AG08395 (cell line): ENCODE measurements around the gene TXNDC2.
"Not testable (repeated sequence)": the region's sequence is repeated elsewhere in the genome, so short reads cannot be mapped to it uniquely, and the experiment has no call there.

ENCODE experiments used
- DNase-seq: peaks from one replicate; pipeline ENCODE4 v3.0.0; 2012; ENCODE audit warnings: mixed read lengths, low spot score

TXNDC2 gene

DNA sequence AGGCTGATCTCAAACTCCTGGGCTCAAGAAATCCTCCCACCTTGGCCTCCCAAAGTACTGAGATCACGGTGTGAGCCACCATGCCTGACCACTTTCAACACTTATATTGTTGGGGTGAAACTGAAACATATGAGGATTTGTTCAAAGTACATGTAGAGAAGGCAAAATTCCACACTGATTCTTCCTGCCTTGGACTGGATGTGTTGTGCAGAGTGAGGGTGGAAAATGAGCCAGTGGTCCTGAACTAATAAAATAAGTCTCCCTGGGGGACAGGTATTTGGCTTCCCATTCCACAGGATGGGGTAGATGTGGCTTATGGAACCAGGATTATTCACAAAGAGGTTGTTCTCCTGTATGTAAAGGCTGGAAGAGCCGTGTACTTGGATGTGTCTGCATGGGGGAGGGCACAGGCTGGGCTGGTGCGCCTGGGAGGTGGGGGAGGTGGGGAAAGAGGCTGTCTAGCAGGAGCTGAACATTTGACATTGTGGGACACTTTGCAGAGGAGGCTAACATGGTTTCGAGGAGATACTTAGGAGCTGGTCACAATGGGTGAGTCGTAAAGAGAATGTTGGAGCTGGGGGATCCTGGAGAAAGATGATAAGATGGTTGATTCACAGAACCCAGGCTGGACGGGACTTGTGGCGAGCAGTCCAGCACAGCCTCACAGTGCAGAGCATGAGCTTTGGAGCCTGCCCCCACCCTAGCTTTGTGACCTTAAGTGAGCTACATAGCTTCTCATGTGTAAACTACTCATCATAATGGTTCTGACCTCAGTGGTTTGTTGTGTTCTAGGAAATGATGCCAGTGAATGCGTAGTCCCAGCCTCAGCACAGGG is at the start of gene TXNDC2:
Gene TXNDC2 (plus strand): TSS at position 804 of the 835 bp plus-strand sequence. CDS start 708 bp downstream, outside the sequence.
- DNase-seq: no peak

DNA sequence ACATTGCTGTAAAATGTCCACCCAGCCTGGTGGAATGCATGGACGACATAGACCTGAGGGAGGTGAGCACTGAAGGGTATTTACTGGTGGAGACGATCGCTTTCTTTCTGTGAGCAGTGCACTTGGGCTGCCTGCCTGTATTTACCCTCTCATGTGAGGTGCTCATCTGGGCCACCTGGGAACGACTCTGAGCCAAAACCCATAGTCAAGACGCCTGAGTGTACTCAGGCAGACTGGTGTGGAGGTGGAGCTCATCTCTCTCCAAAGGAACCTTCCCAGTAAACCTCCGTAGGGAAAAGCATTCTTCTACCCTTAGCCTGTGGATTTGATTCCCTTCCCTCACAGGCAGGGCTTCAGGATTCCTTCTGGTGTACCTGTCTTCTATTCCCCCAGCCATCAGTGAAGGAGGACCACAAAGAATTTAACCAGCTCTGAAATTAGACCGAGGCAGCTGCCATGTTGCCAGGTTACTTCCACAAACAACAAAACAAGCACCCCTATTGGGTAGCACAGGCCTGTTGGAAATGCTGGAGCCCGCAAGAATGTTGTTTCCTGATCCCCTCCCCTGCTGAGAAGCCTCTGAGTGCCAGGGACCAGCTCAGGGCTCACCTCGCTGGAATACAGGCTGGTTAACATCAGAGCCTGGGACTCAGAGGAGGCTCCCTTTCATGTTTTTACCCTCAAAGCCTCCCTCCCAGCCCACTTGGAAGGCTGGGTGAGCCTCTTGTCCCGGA is 47.5 kb upstream of the TXNDC2 start:
- DNase-seq: peak; percentile 73

DNA sequence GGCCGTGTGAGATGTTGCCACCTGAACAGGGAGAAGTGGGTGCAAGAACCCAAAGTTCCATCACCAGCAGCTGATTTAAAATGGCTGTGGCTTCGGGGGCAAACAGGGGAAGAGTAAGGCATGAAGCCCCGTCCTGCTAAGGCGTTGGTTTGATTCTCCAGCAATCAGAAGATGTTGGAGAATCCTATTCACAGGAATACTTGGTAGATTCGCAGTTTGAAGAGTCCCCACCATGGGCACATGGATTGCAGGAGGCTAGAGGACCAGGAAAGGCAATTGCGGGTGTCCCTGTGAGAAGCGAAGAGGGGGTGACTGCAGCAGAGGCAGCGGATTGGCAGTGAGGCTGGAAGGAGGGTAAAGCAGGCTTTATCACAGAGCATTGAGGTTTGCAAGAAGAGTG is 46.6 kb upstream of the TXNDC2 start:
- no peak for DNase-seq

DNA sequence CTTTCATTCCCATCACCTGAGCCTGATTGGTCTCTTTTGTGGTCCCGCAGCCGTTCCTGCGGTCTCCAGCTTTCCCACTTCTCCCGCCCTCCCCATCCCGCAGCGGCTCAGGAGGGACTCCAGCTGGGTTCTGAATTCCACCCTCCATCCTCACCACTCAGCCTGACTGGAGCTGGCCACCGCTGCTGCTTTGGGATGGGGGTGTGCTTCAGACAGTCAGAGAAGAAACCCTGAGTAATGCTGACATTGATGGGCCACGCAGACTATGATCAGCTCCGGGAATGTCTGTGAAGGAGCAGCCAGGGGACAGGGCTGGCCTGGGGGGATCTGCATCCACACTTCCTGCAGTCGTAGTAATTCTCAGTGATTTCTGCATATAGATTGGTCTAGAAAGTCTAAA is 45.9 kb upstream of the TXNDC2 start:
- no peak for DNase-seq

DNA sequence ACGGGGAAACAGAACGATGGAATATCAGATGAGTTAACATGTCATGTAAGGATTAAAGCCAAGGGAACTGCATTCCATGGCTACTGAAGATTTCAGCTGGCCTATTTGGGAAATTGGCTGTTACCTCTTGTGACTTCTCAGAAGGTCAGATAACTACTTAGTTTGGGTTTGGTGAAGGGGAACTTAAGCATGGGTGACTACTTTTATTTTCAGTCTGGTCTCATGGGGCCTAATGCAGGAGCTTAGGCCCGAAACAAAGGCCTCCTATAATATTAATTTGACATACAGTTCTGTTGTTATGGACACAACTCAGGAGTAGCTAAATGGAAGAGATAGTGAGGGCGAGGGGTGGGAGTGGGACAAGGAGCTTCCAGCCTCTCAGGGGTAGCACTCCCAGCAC is 44.0 kb upstream of the TXNDC2 start:
- DNase-seq: no peak

DNA sequence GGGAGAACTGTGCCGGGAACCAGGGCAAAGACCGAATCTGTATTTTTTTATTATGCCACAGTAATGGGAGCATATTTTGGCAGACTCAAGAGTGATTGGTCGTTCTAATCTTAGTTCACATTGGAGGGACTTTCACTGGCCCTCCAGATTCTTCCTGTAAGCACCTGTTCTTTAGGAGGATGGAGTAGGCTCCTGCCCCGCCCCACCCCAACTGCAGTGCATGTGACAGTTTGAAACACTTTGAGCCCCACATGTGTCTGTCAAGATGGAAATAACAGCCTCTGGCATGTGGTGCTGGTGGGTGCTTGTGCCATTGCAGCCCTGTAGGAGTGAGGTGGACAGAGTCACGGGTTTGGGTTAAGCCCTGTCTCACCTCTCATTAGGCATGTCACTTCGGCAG is 43.3 kb upstream of the TXNDC2 start:
- DNase-seq: no peak

DNA sequence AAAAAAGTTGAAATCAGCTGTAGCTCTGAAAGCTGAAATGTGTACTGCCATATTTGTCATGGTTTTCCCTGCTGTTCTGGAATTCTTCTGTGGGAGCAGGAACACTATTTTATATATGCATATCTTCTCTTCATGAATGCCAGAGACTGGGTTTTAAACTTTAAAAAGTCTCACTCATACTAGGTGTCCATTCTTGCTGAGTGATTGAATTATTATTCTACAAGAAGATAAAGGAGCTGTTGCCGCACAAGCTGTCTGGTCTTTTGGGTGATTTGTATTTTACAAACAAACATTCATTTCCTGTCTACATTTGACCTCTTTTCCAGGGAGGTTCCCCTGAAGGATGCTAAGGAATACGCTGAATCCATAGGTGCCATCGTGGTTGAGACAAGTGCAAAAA is 40.5 kb upstream of the TXNDC2 start:
- DNase-seq: no peak

DNA sequence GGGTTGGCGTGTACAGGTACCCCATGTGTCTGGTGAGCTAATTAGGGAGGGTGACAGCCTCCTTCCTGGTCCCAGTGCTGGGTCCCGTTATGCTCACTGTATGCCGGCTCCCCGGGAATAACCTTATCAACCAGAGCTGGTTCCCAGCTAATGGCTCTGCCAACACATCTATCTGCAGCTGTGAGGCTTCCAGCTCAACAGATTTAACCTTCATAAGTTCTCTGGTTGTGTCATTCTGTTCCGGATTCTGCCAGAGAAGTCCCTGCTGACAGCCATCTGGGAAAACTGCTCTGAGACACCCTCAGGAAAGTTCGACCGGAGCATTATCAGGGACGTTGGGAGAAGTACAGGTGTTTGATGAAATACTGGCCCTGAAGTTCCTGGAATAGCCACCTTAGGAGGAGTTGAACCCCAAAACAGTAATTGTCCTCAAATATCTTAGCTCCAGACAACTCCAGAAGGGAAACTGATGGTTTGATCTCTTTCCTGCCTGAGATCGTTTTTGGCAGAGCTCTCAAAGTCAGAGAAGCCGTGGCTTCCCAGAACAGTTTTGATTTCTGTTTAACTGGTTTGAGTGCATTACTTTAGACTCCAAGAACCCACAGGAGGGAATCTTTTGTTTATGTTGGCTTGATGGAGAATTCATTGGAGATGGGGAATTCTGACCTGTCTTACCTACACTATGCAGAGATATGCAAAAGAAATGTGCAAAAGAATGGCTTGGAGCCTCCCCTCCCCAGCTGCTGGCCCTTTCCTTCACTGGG is 39.4 kb upstream of the TXNDC2 start:
- DNase-seq: no peak

DNA sequence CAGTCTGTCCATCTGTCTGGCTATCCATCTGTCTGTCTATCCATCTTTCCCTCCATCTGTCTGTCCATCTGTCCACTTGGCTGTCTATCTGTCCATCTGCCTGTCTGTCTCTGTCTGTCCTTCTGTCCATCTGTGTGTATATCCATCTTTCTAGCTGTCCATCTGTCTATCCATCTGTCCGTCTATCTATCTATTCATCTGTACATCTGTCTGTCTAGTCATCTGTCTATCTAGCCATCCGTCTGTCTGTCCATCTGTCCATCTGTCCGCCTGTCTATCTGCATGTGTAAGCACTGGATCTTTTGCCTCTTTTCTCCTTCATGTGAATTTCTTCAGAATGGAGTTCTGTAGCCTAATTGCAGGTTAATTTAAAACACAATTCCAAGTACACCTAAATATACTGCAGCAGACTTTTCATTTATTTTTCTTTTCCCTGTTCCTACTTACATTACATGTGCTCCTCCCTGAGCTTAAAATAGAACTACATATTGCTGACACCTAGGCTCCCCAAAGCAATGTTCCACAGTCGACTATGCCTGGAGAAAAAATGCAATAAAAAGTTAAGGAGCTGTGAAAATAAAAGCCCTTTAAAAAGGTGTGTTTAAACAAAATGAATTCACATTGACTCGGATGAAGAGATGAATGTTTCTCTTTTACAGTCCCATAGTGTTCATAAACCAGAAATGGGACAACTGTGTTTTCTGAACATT is 37.4 kb upstream of the TXNDC2 start:
- no peak for DNase-seq

DNA sequence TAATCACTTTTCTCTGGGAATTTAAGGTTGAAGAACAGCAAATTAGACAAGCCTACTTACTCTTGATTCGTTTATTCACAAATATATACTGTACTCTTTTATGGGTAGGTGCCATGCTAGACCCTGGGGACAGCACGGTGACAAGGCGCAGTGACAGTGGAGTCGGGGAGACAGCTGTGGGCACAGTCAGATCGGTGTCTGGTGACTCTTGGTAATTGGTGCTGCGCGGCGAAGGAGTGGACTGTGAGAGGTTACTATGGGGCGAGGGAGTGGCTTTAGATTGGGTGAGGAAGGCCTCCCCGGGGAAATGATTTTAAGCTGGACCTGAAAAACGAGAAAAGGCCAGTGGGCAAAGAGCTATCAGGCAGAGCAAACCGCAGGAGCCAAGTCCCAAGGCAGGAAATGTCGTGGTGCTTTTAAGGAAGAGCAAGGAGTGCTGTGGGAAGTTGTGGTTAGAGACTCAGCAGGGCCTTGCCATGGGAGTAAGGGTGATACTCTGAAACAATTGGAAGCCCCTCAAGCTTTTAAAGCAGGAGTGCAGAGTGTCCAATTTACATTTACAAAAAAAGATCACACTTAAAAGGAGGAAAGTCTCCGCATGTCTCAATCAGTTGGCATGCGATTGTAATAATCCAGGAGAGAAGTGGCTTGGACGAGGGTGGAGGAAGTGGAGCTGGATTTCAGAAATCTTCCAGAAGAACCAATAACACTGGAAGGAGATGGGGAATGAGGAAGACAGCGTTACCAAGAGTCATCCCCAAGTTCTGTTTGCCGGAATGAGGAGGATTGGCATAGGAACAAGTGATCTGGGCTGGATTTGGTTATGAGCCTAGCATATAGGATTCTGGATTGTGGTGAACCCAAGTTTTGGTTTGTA is 36.1 kb upstream of the TXNDC2 start:
- DNase-seq: no peak

DNA sequence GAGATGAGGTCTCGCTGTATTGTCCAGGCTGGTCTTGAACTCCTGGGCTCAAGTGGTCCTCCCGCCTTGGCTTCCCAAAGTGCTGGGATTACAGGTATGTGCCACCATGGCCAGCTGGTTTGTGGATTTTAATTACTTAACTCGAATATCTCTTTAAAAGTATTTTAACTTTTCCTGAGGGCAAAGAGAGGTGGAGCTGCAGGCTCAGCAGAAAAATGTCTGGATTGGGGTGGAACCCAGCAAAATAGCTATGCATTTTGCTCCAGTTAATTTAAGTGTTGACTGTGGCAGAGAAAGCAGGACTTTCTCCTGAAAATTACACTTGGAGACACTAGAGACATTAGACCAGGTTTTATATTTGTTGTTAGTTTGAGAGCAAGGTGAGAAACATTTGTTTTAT is 35.5 kb upstream of the TXNDC2 start:
- DNase-seq: no peak

DNA sequence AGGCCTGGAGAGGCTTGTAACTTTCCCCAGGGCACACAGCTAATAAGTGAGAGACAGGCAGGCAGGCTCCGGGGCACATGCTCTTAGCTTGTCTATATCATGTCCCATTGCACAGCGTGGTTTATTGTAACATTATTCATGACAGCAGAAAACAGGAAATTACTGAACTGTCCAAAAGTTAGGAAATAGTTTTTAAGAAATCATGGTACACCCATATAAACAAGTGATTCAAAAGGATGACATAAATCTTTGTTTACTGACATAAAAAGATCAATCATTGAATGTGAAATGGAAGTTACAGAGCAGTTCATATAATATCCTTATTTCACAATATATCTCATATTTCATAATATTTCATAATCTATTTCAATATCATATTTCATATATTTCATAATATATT is 34.3 kb upstream of the TXNDC2 start:
- DNase-seq: no peak

DNA sequence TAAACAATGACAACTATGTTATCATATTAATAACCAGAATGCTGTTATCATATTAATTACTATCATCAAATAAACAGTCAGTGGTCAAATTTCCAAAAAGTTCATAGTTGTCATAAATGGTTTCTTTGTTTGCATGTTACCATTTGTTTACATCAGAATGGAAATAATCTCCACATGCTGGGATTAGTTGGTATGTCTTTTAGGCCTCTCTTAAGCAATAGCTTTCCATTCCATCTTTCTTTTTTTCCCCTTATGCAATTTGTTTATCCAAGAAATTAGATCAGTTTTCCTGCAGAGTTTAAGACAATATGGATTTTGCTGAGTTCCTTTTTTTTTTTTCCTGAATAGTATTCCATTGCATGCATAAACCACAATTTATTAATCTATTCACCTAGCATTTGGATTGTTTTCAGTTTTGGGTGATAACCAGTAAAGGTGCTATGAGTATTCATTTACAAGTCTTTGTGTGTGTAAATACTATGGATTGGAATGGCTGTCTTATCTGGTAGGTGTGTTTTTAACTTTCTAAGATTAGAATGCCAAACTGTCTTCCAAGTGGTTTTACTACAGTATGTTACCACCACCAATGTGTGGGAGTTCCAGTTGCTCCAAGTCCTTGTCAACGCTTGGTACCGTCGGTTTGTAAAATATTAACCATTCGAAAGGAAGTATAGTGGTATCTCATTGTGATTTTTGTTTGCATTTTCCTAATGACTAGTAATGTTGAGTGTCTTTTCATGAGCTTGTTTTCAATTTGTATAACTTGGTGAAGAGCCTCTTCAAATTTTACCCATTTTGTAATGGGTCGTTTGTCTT is 33.3 kb upstream of the TXNDC2 start:
- DNase-seq: no peak

DNA sequence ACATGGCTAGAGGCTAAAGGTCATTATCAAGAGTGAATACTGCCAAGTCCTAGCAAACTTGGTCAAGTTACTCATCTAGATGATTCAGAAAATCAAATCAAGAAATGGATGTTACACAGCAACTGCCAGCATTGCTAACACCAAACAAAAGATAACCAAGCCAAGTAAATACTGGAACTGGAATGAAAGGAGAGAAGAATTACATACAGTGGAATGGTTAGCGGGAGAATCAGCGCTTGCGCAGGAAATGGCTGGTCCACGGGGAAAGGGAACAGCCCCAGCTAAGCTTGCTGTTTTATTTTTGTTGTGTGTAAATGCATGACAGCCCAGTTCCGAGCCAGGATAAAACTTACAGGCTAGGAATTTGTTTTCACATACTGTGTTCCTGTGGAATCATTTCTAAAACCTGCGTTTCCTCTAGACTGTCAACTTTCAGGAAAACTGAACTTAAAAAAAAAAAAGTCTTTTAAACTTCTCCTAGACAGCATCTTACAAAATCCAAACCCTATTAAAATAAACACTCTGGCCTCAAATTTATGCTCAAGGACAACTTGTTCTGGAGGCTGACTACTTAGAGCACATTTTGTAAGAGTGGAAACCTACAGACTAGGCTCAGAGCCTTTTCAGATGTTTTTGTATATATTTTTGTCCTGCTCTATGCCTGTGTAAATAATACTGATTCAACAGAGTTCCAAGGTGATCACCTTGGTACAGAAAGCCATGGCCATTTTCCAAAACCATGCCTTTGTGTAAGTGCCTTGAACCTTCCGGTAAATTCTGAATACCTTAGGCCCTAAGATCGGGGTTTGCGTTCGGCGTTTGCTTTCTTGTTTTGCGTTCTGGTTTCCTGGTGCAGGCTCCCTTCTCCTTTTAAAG is 30.7 kb upstream of the TXNDC2 start:
- no peak for DNase-seq

DNA sequence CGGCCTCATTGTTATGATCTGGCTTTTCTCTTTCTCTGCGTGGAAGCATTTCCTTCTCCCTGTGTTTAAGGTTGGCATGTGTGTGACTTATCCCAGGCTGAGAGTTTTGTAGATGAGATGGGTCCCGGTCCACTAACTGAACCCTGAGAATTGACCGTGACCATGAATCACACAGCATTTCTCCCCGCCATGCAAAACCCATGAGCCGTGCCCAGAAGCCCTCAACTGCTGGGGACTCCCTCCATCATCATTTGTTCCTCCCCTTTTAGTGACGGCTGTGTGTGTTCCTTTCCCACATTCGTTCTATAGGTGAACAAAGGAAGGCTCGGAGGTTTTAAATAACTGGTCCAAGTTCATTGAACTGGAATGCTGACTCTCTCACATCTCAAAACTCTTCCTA is 30.1 kb upstream of the TXNDC2 start:
- DNase-seq: no peak

DNA sequence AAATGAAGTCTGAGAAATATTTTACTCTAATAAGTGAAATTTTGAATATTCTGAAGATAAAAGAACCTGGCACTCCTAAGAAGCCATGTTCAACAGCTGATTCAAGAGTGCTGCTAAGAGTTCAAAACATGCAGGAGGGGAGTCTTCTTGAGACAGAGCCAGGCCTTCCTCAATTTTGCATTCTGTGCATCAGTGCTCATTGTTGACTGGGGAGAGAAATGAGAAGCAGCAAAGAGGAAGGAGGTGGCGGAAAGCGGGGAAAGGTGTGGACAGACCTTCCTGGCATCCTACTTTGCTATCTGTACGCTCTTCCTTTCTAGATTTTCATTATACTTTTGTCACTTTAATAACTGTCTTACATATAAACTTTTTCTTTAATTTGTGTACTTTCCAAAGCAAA is 29.7 kb upstream of the TXNDC2 start:
- no peak for DNase-seq

DNA sequence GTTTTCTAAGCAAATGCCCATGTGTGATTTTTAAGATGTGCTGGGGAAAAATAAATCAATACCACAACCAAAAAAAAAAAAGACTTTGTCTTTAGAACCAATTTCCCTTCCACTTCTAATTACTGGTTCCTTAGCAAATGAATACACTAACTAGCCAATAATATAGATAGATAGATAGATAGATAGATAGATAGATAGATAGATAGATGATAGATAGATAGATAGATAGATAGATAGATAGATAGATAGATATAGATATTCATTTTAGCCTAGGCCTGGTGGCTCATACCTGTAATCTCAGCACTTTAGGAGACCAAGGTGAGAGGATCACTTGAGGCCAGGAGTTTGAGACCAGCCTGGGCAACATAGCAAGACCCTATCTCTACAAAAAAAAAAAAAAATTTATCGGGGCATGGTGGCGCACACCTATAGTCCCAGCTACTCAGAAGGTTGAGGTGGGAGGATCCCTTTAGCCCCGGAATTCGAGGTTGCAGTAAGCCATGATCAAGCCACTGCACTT is 28.2 kb upstream of the TXNDC2 start:
- DNase-seq: not testable (repeated sequence)

DNA sequence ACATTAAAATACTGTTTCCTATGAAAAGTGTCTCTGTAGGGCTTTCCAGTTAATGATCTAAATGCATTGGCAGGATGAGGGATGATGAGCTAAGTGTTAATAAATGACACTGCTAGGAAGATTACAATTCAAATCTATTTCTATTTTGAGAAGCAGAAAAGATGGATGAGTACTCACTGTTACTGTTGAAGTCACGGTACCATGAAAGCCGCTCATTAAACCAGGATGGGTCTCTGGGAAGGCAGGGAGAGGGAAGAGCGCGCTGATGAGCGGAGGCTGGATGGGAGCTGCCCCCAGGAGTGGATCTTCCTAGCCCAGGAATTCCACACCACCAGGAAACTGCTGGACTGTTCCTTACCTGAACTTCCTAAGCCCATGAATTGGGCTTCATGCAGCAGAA is 27.1 kb upstream of the TXNDC2 start:
- DNase-seq: no peak

DNA sequence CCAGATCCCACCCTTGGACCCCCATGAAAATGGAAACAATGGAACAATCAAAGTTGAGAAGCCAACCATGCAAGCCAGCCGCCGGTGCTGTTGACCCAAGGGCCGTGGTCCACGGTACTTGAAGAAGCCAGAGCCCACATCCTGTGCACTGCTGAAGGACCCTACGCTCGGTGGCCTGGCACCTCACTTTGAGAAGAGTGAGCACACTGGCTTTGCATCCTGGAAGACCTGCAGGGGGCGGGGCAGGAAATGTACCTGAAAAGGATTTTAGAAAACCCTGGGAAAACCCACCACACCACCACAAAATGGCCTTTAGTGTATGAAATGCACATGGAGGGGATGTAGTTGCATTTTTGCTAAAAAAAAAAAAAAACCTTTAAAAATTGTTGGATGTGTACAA is 26.5 kb upstream of the TXNDC2 start:
- no peak for DNase-seq
